PC-9 (cell line): ENCODE measurements around the gene AFG1L.

ENCODE experiments used
- CTCF ChIP-seq: fragments of 200-600 bp; sonication (generic); conservative IDR thresholded peaks from 2 replicates; pipeline ENCODE4 v1.6.1; 2017; ENCODE audit warnings: mixed run types, antibody characterized with exemption, mild to moderate bottlenecking, moderate library complexity
- EZH2 ChIP-seq: fragments of 200-600 bp; sonication (generic); IDR thresholded peaks from 2 replicates; pipeline ENCODE4 v1.8.0; 2017; ENCODE audit warnings: antibody characterized with exemption, low read depth

- no peak for TF ChIP-seq CTCF
- TF ChIP-seq EZH2: no peak
Measured at GRCh38 chr6:108559097-108559883, 264.4 kb downstream of the AFG1L start.
